ENCODE measurements around the gene AQP6.

Gene AQP6

GRCh38 chr12:49929581-49929980 lies 43.2 kb upstream of the AQP6 start:
- no peak for TF ChIP-seq CTCF (IDR thresholded peaks at IDR 0.05; ENCODE audit: low read depth, low read length, missing control alignments)
- no peak for DNase-seq (ENCODE audit: extremely low read depth, low read depth)
- no peak overlapping the region for H3K4me3 ChIP-seq (replicated peaks; ENCODE audit: low read depth, low read length)

DNA sequence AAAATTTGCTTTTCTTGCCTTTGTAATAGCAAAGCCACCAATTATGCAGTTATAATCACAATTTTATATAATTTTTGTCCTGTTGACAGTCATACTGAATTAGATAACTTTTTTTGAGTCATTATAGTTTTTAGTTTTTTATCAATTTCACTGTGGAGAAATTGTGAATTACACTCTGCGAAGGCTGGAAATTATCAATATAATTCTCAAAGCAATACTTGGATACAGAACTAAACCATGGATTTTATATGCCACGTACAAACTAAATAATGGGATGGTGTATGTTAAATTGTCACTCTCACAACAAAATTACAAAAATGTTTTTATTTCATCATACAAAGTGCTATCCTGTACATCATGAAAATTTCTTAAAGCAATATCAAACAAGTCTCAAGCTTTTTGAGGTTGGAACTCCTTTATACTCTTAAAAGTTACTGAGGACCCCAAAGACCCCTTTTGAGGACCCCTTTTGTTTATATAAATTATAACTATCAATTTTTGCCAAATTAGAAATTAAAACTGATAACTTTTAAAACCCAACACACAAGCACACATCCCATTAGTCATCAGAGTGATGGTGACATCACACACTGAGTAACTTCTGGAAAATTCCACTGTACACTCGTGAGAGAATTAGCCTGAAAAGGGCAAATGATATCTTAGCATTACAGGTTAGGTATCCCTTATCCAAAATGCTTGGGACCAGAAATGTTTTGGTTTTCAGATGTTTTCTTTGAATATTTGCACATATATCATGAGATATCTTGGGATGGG lies 42.0 kb upstream of the AQP6 start:
- no peak for DNase-seq (ENCODE audit: extremely low read depth, low read depth)
- H3K4me3 ChIP-seq (replicated peaks; ENCODE audit: low read depth, low read length), result no peak overlapping the region
- no peak for TF ChIP-seq CTCF (IDR thresholded peaks at IDR 0.05; ENCODE audit: low read depth, low read length, missing control alignments)

- no peak overlapping the region for H3K4me3 ChIP-seq (replicated peaks; ENCODE audit: low read depth, low read length)
- no peak for DNase-seq (ENCODE audit: extremely low read depth, low read depth)
- no peak for TF ChIP-seq CTCF (IDR thresholded peaks at IDR 0.05; ENCODE audit: low read depth, low read length, missing control alignments)
Observed at GRCh38 chr12:49932023-49932422, 40.7 kb upstream of the AQP6 start.

DNA sequence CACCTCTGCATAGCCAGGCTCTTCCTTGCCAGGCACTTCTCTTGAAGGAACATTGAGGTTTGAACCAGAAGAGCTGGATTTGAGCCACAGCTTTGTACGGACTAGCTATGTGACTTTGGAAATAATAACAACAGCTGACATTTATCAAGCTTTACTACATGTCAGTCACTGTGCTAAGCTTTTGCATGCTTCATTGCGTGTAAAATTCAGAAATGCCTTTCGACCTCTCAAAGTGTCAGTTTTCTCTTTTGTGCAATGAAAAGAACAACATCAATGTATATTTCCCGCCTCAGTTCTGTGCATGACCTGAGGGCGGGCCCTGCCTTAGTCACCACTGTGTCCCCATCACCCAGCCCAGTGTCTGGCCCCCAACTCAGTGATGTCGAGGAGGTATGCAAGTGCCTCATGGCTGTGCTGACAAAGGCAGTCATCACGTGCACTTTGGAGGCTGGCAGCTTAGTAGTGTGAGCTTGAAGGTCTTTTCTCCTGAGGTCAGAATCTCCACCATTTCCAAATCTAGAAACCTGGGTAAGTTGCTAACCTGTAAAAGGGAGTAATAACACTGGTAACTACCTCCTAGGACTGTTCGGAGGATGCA lies 40.1 kb upstream of the AQP6 start:
- no peak for TF ChIP-seq CTCF (IDR thresholded peaks at IDR 0.05; ENCODE audit: low read depth, low read length, missing control alignments)
- H3K4me3 ChIP-seq (replicated peaks; ENCODE audit: low read depth, low read length), result no peak overlapping the region
- no peak for DNase-seq (ENCODE audit: extremely low read depth, low read depth)

- no peak overlapping the region for H3K4me3 ChIP-seq (replicated peaks; ENCODE audit: low read depth, low read length)
- TF ChIP-seq CTCF (IDR thresholded peaks at IDR 0.05; ENCODE audit: low read depth, low read length, missing control alignments), result no peak
- DNase-seq (ENCODE audit: extremely low read depth, low read depth), result no peak
Observed at GRCh38 chr12:49933796-49934195, 39.0 kb upstream of the AQP6 start.

DNA sequence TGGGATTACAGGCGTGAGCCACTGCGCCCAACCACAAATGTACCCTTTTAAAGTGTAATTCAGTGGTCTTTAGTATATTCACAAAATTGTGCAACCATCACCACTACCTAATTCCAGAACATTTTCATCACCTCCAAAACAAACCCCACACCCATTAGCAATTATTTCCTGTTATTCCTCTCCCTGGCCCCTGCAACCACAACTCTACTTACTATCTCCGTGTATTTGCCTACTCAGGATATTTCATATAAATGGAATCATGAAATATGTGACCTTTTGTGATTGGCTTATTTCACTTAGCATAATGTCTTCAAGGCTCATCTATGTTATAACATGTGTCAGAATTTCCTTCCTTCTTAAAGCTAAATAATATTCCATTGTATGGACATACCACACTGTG lies 38.2 kb upstream of the AQP6 start:
- H3K4me3 ChIP-seq (replicated peaks; ENCODE audit: low read depth, low read length), result no peak overlapping the region
- DNase-seq (ENCODE audit: extremely low read depth, low read depth), result no peak
- TF ChIP-seq CTCF (IDR thresholded peaks at IDR 0.05; ENCODE audit: low read depth, low read length, missing control alignments), result no peak

Data from HFF-Myc (cell line).